ENCODE data around the gene RARS2.
"Not testable (repeated sequence)": the region's sequence is repeated elsewhere in the genome, so short reads cannot be mapped to it uniquely, and the experiment has no call there.

The RARS2 gene

DNA sequence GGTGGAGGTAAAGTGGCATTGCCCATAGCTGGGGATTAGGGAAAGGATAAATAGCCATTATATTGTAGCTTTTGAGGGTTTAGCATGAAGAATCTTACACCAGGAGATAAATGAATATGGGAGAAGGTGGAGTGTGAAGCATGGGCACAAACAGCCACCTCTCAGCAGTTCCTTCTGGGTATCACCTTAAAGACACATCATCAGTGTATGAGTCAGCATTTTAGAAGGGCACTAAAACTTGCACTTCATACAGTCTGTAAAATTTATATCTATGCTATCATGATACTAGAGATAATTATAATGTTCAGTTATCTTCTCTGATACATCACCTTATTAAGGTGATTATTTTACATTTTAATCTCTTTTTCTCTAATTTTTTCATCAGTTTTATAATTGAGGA is 91.7 kb downstream of the RARS2 start:
- DNase-seq = no peak

DNA sequence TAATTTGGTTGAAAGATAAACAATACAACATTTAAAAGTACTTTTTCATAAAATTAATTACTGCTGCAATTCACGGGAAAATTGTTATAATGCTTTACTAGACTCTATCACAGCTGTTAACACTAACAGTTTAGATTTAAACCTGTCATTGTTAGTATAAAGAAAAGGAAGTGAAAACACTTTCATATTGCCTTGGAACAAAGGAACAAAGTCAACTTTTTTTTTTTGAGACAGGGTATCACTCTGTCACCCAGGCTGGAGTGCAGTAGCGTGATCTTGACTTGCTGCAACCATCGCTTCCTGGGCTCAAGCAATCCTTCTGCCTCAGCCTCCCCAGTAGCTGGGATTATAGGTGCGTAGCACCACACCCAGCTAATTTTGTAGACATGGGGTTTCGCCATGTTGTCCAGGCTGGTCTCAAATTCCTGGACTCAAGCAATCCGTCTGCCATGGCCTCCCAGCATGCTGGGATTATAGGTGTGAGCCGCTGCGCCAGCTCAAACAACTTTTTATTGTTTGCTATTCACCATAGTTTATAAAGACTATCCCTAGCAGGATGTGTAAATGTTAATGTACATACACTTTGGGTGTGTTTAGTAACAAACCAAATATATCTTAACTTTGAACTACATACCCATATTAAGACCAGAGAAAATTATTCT is 94.9 kb downstream of the RARS2 start:
- DNase-seq = no peak

DNA sequence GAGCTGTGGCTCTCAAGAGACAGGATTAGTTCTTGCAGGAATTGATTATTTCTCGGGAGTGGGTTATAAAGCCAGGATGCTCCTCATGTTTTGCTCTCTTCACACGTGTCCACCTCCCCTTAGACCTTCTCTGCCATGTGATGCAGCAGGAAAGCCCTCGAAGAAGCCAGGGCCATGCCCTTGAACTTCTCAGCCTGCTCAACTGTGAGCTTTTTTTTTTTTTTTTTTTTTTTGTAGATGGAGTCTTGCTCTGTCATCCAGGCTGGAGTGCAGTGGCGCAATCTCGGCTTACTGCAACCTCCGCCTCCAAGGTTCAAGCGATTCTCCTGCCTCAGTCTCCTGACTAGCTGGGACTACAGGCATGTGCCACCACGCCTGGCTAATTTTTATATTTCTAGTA is 100.5 kb downstream of the RARS2 start:
- DNase-seq = not testable (repeated sequence)

DNA sequence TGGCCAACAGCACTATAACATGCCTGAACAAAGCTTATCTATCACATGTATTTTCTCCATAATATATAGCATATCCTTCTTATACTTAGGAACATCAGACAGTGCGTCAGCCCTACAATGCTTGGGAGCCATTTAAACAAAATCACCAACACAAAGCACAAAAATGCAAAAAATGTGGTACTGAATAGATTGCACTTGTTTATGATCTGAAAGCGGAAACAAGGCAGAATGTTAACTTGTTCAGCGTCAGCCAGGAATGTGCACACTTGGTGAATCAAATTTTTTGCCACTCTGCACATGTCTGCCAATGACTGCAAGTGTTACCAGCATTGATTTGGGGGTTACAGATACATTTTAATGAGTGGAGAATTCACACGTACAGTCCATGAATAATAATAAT is 102.2 kb downstream of the RARS2 start:
- no peak for DNase-seq

DNA sequence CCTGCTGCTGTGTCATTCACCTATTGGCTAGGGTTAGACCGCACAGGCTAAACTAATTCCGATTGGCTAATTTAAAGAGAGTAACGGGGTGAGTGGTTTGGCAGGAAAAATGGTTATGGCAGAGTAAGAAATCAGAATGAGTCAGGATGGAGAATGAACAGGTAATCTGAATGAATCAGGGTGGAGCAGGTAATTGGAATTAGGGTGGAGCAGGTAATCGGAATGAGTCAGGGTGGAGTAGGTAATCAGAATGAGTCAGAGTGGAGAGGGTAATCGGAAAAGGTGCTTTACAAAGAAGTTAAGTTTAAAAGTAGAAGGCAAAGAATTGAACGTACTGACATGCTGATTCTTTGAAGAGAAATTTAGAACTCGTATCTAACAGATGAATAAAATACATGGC is 105.3 kb downstream of the RARS2 start:
- DNase-seq = no peak

DNA sequence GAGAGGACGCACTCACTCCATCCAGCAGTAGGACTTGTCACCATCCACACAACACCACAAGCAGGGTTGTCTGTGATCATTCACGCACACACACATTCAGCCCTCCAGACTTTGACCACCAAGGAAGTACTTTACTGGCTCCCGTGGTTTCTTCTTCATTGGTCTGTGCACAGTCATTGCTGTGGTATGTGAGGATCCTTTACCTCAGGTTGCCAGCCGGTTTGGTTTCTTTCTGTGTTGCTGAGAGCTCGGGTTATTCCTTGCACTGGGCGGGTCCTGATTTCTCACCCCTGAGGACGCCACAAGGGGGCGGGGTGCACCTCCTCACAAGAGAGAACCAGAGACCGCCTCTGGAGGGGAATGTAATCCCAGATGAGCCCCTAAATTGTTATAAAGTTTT is 105.9 kb downstream of the RARS2 start:
- DNase-seq = peak in 1 of 2 donors; percentile 12

DNA sequence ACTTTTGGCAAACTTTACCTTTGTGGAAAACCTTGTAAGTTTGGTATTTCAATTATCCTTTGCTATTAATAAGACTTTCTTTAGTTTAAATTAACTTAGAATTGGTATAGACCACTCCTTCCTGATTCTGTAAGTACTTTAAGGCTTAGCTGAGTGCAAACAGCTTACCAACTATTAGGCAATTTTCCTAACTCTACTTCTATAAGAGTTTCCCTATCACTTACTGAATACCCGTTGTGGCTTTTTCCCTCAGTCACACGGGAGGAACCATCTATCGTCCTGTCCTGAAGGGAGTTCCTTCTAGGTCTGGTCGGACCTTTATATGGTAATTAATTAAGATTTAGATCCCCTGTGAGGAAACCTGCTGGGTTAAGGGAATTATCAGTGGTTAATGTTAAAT is 107.4 kb downstream of the RARS2 start:
- DNase-seq = no peak

DNA sequence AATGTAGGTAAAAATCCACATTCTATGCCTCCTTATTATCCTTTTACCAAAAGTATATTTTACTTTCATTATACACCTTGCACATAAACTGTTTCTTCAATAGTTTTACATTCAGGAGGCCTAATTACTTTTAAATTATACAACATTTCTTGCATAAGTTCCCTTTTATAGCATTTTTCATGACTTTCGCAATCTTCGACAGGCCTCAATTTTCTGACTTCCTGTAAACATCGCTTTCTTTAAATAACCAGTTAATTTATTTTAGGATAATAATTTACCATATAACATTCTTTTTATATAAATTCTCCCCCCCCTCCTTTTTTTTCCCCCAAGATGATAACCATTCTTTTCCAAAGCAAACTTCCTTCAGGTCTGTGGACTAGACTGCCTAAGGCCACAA is 107.9 kb downstream of the RARS2 start:
- DNase-seq = no peak

DNA sequence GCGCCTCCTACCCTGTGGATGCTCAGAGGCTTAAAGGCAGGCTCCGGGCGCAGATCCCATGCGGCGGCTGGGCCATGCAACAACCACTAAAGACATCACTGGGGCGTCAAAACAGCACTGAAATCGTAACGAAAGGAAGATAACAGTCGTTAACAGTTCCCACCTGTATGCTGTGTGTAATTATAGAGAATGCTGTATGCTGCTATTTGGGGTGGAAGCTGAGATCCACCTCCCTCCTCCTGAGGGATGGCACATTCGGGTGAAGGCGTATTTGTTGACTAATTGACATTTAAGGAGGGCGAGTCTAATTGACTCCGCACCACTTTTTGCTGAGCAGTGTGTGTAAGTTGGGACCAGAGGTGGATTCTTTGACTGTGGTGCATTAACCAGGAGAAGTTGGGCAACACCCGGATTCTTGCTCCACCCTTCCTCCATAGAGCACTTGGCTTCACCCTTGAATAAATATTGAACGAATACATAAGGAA is 116.3 kb downstream of the RARS2 start:
- DNase-seq = no peak

DNA sequence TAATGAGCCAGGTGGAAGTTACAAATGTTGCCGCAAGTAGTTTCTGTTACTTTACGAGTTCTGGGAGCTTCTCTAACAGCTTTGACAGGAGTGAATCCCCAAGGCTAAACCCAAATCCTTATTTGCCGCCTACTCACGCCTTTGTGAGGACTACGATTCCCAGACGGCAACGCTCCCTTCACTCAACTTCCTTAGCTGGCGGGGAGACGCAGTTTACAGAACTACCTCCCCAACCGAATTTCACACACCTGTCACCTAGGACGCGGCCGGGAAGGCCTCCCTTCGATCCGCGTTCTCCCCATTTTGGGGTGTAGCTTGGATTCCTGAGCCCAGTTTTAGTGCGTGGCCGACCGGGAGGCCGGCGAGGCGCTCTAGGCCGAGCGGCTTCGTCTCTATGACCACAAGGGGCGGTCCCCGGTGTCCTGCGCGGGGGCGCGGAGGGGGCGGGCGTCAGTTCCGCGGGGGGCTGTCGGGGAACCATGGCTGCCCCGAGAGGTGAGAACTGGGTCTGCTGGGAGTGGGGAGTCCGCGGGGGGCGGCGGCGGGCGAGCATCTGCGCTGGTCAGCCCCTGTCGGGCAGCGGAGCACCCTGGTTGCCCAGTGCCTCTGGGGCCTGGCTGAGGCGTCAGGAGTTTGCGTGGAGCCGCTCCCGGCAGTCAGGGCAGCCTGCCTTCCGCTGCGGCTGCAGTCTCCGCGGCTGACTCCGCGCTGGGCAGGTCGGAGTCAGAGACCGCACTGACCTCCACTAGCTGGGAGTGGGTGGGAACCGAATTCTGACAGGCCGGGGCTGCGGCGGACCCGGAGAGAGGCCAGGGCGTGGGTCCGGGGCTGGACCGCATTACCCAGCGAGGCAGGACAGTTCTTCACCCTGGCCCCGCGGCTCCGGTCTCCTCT is 117.0 kb downstream of the RARS2 start, which contains the start of gene SLC35A1:
SLC35A1 (plus strand) TSS at position 450 of the 894 bp plus-strand sequence; CDS start at position 480, 30 bp downstream.
- peak; percentile 87 for DNase-seq

DNA sequence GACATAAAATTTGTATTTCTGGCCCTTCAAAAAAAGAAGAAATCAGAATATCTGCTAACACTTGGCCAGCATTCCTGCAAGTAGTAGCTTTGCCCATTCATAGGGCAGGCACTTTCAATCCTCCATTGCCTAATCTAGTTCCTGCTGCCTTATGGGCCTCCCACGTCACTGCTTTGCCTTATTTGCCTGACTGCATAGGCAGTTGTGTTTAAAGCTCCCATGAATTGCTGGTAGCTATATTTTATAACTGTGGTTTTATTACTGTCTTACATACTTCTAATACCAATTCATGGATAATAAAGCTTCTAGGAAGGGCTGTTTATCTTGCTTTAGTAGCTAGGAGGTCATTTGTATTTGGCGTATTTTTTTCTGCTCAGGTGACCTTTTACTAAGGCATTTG is 124.7 kb downstream of the RARS2 start:
- no peak for DNase-seq
